ENCODE data around the gene CMIP.

The CMIP gene

GRCh38 chr16:81484908-81485624 lies 40.5 kb downstream of the CMIP start:
- H3K4me2 ChIP-seq (ENCODE audit: low read length), result no peak overlapping the region
- TF ChIP-seq CTCF (IDR thresholded peaks at IDR 0.05), result no peak
- no peaks in the 10 kb centered on the region for H3K9me3 ChIP-seq (ENCODE audit: control insufficient read depth, low read length)
- H3K27me3 ChIP-seq (ENCODE audit: control insufficient read depth, insufficient read depth, low read length), result no peaks in the 10 kb centered on the region
- no peak overlapping the region for H3K4me3 ChIP-seq (ENCODE audit: low read depth, low read length)
- no peak overlapping the region for H2AFZ ChIP-seq
- peaks cover 59% of the 10 kb centered on the region for H3K79me2 ChIP-seq
- no peaks in the 10 kb centered on the region for H3K4me1 ChIP-seq
- no peak overlapping the region for H3K27ac ChIP-seq
- no peaks in the 10 kb centered on the region for H3K36me3 ChIP-seq (ENCODE audit: control insufficient read depth, insufficient read depth, low read length)
- no peak overlapping the region for H3K9ac ChIP-seq

GRCh38 chr16:81485824-81486539 lies 41.4 kb downstream of the CMIP start:
- Histone ChIP-seq H3K4me1 (no peaks in the 10 kb centered on the region), H3K27ac (no peak overlapping the region), H2AFZ (no peak overlapping the region)

GRCh38 chr16:81486540-81487061 lies 42.0 kb downstream of the CMIP start:
- no peaks in the 10 kb centered on the region for H3K27me3 ChIP-seq (ENCODE audit: control insufficient read depth, insufficient read depth, low read length)
- no peak overlapping the region for H3K27ac ChIP-seq
- no peak for TF ChIP-seq CTCF (IDR thresholded peaks at IDR 0.05)
- H3K9ac ChIP-seq, result no peak overlapping the region
- H3K4me3 ChIP-seq (ENCODE audit: low read depth, low read length), result no peak overlapping the region
- no peaks in the 10 kb centered on the region for H3K4me1 ChIP-seq
- H2AFZ ChIP-seq, result no peak overlapping the region
- no peaks in the 10 kb centered on the region for H3K36me3 ChIP-seq (ENCODE audit: control insufficient read depth, insufficient read depth, low read length)
- no peak overlapping the region for H3K4me2 ChIP-seq (ENCODE audit: low read length)
- no peaks in the 10 kb centered on the region for H3K9me3 ChIP-seq (ENCODE audit: control insufficient read depth, low read length)
- H3K79me2 ChIP-seq, result peaks cover 56% of the 10 kb centered on the region

More at GRCh38 chr16:81485824-81486539, 41.4 kb downstream of the CMIP start:
- no peak for TF ChIP-seq CTCF (IDR thresholded peaks at IDR 0.05)
- Histone ChIP-seq H3K4me2 (ENCODE audit: low read length) (no peak overlapping the region), H3K9ac (no peak overlapping the region), H3K9me3 (ENCODE audit: control insufficient read depth, low read length) (no peaks in the 10 kb centered on the region), H3K4me3 (ENCODE audit: low read depth, low read length) (no peak overlapping the region), H3K36me3 (ENCODE audit: control insufficient read depth, insufficient read depth, low read length) (no peaks in the 10 kb centered on the region), H3K79me2 (peaks cover 62% of the 10 kb centered on the region), H3K27me3 (ENCODE audit: control insufficient read depth, insufficient read depth, low read length) (no peaks in the 10 kb centered on the region)

- Histone ChIP-seq H2AFZ (no peak overlapping the region), H3K4me2 (ENCODE audit: low read length) (no peak overlapping the region), H3K36me3 (ENCODE audit: control insufficient read depth, insufficient read depth, low read length) (no peaks in the 10 kb centered on the region), H3K79me2 (peaks cover 53% of the 10 kb centered on the region), H3K9me3 (ENCODE audit: control insufficient read depth, low read length) (no peaks in the 10 kb centered on the region), H3K27ac (no peak overlapping the region), H3K9ac (no peak overlapping the region), H3K4me3 (ENCODE audit: low read depth, low read length) (no peak overlapping the region), H3K4me1 (no peaks in the 10 kb centered on the region), H3K27me3 (ENCODE audit: control insufficient read depth, insufficient read depth, low read length) (no peaks in the 10 kb centered on the region)
- no peak for TF ChIP-seq CTCF (IDR thresholded peaks at IDR 0.05)
These were observed 42.7 kb downstream of the CMIP start for GRCh38 chr16:81487301-81487720.

All from parathyroid adenoma (tissue), 2 donors.